Activated naive CD4-positive, alpha-beta T cell (primary cell): ENCODE data around the gene VCL.
"Not testable (repeated sequence)": the region's sequence is repeated elsewhere in the genome, so short reads cannot be mapped to it uniquely, and the experiment has no call there.

ENCODE experiments used
- DNase-seq, 4 experiments: peaks; one replicate each; lab custom pipeline; 2025; lab: John Stamatoyannopoulos, UW

VCL gene

GRCh38 chr10:74039561-74040145 is 41.7 kb downstream of the VCL start:
- no peak for DNase-seq

DNA sequence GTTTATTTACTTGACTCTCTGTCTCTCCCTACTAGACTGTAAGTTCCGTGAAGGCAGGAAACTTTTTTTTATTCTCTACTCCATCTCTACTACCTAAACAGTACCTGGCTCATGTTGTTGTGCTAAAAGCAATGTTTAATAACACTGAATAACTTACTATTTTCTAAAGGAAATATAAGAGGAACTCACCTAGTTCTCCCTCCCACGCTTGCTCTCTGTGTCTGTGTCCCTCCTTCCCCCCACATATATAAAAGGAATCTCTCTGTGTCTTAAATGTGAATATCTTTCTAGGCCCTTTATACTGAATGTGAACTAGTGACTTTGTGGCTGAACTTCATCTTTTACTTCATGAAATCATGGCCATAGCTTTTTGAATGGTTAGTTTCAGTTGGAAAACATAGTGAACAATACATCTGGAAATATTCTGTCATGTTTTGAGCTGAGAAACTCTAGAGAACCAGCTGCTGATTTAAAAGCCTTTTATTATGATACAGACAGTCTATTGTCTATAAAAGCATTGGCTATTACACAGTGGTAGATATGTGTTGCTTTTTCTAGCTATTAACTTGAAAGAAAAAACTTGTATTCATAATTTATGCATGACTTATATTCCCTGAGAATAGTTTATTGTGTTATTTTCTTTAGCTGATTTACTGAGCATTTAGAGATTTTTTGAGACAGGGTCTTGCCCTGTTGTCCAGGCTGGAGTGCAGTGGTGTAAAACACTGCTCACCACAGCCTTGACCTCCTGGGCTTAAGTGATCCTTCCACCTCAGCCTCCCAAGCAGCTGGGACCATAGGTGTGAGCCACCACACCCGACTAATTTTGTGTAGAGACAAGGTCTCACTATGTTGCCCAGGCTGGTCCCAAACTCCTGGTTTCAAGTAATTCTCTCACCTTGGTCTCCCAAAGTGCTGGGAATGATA is 42.5 kb downstream of the VCL start:
- no peak for DNase-seq

DNA sequence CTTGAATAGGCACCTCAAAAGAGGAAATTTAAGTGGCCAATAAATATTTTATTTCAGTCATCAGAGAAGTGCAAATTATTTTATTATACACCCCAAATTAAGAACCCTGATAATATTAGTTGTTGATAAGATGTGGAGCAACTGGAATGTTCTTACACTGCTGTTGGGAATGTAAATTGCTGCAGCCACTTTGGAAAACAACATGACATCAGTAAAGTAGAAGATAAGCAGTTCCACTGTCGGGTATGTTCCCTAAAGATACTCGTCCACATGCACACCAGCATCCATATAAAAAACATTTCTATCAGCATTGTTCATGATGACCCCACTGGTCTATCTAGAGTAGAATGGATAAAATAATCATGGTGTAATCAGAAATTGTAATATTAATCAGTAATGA is 46.5 kb downstream of the VCL start:
- no peak for DNase-seq

- no peak for DNase-seq
Observed at GRCh38 chr10:74047304-74047703, 49.4 kb downstream of the VCL start.

DNA sequence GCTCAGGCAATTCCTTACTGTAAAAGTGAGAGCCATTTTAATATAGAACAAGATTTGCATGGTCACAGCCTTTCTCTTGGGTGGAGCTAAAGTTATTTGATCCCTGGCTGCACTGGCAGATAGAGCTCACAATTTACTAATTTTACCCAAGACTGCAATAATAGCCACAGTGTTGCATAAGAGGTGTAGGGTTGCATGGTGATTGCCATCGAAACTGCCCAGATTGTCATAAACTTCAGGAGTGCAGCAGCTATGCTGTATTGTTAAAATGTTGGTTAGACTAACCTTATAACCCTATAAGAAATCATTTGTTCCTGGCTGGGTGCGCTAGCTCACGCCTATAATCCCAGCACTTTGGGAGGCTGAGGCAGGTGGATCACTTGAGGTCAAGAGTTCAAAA is 50.0 kb downstream of the VCL start:
- DNase-seq: no peak

DNA sequence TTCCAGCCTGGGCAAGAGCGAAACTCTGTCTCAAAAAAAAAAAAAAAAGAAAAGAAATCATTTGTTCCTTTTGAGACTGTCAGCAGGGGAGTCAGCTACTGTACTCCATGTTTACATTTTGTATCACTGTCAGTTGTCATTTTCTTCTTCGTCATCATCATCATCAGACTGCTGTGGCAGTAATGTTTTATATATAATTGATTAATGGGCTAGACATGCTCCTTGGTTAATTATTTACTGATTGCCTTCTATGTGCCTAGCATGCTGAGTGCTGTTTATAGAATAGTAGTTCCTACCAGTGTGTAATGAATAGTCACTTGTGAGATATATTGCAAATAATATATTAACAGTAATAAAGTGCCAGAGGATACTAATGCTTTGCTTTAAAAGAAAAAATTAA is 50.5 kb downstream of the VCL start:
- no peak for DNase-seq

GRCh38 chr10:74049955-74050354 is 52.0 kb downstream of the VCL start:
- no peak for DNase-seq

DNA sequence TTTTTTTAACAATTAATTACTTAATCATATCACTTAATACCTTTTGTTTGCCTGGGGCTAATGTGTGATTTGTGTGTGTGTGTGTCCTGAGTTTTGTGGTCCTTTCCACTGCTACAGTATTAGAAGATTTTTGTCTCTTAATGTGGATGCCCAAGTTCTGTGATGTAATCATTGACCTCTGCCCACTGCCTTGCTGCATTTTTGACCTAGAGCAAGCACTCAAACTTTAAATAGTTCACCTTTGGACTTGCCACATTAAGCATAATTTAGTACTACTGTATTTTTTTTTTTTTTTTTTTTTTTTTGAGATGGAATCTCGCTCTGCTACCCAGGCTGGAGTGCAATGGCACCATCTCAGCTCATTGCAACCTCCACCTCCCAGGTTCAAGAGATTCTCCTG is 52.7 kb downstream of the VCL start:
- DNase-seq: no peak

- DNase-seq: no peak
Observed at GRCh38 chr10:74051736-74052342, 53.9 kb downstream of the VCL start.

- DNase-seq: no peak
Observed at GRCh38 chr10:74052994-74053393, 55.1 kb downstream of the VCL start.

GRCh38 chr10:74055383-74056049 is 57.6 kb downstream of the VCL start:
- no peak for DNase-seq

DNA sequence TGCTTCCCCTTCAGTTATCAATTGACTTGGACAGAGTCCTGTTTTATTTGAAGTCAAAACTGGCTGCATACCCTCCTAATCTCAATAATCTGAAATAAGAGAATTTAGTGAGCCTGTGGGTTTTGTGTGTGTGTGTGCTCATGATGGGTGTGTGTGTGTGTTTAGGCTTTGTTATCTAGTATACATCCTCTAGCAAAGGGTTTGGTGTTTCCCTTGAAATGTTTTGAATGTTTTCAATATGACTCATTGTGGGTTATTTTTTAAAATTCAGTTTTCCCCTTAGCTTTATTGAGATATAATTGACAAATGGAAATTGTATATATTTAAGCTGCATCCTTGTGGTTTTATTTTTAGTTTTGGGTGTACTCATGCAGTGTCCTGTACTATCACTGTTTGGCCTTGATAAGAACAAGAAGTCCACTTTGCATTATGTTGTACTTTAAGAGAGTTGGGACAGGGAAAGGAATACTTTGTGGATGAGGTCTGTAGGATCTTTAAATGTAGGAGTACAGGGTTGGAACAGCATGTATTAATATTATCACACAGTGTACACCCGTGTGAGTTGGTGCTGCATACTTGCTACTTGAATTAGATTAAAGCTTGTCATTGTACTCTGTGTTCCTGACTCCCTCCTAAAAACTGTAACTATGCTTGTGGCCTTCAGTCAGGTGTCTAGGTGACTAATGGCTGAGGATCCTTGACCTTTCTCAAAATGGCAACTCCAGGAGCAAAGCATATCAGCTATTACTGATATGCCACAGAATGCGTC is 58.3 kb downstream of the VCL start:
- no peak for DNase-seq

DNA sequence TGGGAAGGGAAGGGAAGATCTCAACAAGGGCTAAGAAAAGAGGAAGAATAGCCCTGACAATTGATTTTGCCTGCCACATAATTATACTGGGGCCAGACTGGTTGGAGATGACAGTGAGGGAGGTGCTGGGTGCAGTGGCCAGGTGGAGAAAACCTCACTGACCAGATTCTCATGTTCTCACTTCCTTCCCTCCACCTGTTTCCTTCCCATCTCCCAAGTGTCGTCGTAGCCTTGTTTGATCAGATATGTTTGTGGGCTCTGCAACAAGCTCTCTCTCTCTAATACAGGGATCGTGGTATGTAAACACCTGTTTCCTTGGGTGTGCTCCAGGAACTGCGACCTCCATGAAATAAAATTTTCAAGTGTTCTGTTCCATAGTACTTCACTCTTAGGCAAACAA is 60.2 kb downstream of the VCL start:
- no peak for DNase-seq

- no peak for DNase-seq
Observed at GRCh38 chr10:74058658-74059057, 60.7 kb downstream of the VCL start.

DNA sequence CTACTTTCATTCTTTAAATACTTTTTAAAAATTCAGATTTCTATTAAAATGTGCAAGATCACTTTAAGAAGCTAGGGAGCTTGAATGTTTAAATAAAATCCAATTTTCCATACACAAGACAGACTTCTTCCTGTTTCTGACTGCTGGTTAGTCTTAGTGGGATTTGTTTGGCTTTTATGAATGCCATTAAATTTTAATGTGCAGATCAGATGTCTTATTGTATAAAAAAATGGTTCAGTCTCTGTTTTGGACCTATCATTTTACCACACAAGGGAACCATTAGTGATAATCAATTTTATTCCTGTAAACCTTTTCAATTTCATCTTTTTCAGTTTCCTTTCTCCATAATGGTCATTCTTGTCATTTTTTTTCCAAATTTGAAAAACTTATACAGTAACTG is 63.2 kb downstream of the VCL start:
- no peak for DNase-seq

DNA sequence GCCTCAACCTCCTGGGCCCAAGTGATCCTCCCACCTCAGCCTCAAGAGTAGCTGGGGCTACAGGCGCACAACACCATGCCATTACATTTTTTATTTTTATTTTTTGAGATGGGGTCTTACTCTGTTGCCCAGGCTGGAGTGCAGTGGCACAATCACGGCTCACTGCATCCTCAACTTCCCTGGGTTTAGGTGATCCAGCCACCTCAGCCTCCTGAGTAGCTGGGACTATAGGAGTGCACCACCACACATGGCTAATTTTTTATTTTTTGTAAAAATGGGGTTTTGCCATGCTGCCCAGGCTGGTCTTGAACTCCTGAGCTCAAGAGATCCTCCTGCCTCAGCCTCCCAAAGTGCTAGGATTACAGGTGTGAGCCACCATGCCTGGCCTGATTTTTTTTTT is 64.1 kb downstream of the VCL start:
- not testable (repeated sequence) for DNase-seq

- DNase-seq: no peak
Observed at GRCh38 chr10:74063256-74063655, 65.3 kb downstream of the VCL start.

DNA sequence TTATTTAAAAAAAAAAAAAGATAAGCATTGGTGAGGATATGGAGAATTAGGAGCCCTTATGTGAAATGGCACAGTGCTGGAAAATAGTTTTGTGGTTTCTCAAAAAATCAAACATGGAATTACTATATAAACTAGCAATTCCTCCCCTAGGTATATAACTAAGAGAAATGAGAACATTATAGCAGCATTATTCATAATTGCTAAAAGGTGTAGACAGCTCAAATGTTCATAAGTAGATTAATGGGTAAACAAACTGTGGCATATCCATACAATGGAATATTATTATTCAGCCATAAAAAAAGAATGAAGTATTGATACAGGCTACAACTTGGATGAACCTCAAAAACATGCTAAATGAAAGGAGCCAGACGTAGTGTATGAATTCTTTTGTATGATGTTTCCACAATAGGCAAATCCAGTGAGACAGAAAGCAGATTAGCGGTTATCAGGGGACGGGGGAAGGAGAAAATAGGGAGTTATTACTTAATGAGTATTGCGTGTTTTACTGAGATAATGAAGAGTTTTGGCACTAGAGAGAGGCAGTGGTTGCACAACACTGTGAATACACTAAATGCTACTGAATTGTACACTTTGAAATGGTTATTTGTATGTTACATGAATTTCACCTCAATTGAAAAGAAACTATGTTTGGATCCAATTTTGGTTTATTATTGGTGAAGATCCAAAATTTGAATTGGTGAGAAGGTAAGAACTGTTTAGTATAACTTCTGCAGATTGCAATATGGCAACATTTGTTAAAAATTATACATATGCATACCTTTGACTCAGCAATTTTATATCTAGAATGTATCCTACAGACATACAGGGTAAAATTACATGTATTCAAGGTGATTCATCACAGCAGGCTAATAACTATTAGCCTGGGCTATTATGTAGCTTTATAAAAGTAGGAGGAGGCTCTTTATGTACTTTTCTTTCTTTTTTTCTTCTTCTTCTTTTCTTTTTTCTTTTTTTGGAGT is 69.7 kb downstream of the VCL start:
- DNase-seq: no peak

DNA sequence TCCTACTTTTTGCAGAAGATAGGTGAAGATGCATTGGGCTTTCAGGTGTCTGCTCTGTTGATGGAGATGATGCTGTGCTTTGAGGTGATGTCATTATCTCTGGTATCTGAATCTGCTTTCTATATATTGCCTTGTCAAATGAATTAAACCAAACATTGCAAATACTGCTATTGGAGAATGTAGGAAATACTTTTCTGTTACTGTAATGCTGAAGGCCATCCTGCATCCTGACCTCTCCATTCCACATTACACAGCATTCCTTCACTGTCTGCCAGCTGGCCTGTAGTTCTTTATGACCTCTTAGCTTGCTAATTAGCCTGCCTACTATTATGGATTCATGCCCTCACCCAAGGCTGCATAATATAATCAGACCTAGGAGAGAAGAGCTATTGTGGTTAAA is 73.2 kb downstream of the VCL start:
- DNase-seq: no peak

DNA sequence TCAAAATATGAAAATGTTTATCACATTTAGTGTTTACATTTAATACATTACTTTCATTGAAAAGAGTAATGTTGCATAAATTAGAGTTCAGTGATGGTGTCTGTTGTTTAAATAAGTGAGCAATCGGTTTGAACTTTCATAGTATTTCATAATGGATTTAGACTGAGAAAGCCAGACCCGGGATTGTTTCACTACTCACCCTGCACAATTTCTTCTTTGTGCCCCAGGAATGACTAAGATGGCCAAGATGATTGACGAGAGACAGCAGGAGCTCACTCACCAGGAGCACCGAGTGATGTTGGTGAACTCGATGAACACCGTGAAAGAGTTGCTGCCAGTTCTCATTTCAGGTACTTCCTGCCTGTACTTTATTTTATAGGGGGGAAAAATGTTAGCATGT is 74.6 kb downstream of the VCL start:
- DNase-seq: no peak

DNA sequence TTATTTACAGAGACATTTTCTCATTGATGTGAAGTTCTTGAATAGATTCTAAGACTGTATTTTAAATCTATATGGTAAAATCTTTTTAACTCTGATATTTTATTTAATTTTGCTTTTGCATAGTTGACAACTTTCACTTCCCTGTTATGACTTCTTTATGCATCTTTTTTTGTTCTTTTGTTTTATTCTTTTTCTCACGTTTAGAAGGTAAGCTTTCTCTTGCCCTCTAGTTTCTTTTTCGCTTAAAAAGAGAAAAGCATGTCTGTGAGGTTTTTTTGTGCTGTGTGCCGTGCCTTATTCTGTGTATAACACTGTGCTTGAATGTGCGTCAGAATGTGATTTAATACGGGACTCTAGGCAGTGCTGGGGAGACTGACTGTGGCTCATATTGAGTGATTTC is 78.0 kb downstream of the VCL start:
- no peak for DNase-seq
